GM20431 (cell line): Measurements from ENCODE around the gene LMF1.

Source experiments
- in situ Hi-C: fragments of 300-500 bp; cut with MseI, MboI; formaldehyde crosslinking; loops from one replicate; pipeline ENCODE4 v1.15.0; 2020; ENCODE audit warnings: low sequenced_read_pairs; ENCODE audit not compliant: unreplicated experiment

LMF1 gene

GRCh38 chr16:932831-933330 lies 37.9 kb downstream of the LMF1 start:
- in situ Hi-C loops: no loop called here

- in situ Hi-C loops: no loop called here
Observed at GRCh38 chr16:931626-932500, 38.9 kb downstream of the LMF1 start.

- in situ Hi-C loops: no loop called here
Observed at GRCh38 chr16:931171-931570, 39.6 kb downstream of the LMF1 start.

- in situ Hi-C loops: no loop called here
Observed at GRCh38 chr16:930511-930910, 40.3 kb downstream of the LMF1 start.

GRCh38 chr16:930076-930475 lies 40.7 kb downstream of the LMF1 start:
- in situ Hi-C loops: no loop called here

- in situ Hi-C loops: no loop called here
Observed at GRCh38 chr16:929227-930073, 41.3 kb downstream of the LMF1 start.

GRCh38 chr16:928526-928925 lies 42.3 kb downstream of the LMF1 start:
- in situ Hi-C loops: no loop called here

GRCh38 chr16:927931-928330 lies 42.9 kb downstream of the LMF1 start:
- in situ Hi-C loops: no loop called here

- in situ Hi-C loops: no loop called here
Observed at GRCh38 chr16:927406-927805, 43.4 kb downstream of the LMF1 start.

GRCh38 chr16:926715-927114 lies 44.1 kb downstream of the LMF1 start:
- in situ Hi-C loops: no loop called here

- in situ Hi-C loops: no loop called here
Observed at GRCh38 chr16:924806-925205, 46.0 kb downstream of the LMF1 start.

- in situ Hi-C loops: no loop called here
Observed at GRCh38 chr16:924063-924462, 46.7 kb downstream of the LMF1 start.

- in situ Hi-C loops: no loop called here
Observed at GRCh38 chr16:923184-923583, 47.6 kb downstream of the LMF1 start.

- in situ Hi-C loops: no loop called here
Observed at GRCh38 chr16:922051-922450, 48.7 kb downstream of the LMF1 start.

GRCh38 chr16:921321-921905 lies 49.4 kb downstream of the LMF1 start:
- in situ Hi-C loops: no loop called here

- in situ Hi-C loops: no loop called here
Observed at GRCh38 chr16:920717-921116, 50.1 kb downstream of the LMF1 start.

- in situ Hi-C loops: no loop called here
Observed at GRCh38 chr16:920051-920681, 50.6 kb downstream of the LMF1 start.

GRCh38 chr16:919658-920050 lies 51.1 kb downstream of the LMF1 start:
- in situ Hi-C loops: no loop called here

GRCh38 chr16:918741-919657 lies 51.8 kb downstream of the LMF1 start:
- in situ Hi-C loops: no loop called here
